BE2C (cell line): ENCODE measurements around the gene RAD52.

Source experiments
- DNase-seq: peaks from one replicate; pipeline ENCODE4 v3.0.0-alpha.2; 2020
- H3K27me3 ChIP-seq: fragments of 250-450 bp; sonication (Bioruptor Pico); 2 replicates; pipeline ENCODE4 v1.5.1; 2020; ENCODE audit warnings: mild to moderate bottlenecking
- H3K36me3 ChIP-seq: fragments of 250-450 bp; sonication (Bioruptor Pico); 2 replicates; pipeline ENCODE4 v1.5.1; 2020; ENCODE audit warnings: mild to moderate bottlenecking
- H3K4me1 ChIP-seq: fragments of 250-450 bp; sonication (Bioruptor Pico); 2 replicates; pipeline ENCODE4 v1.5.1; 2020
- H3K4me3 ChIP-seq: 2 replicates; pipeline ENCODE4 v1.5.1; 2011; ENCODE audit warnings: low read depth, low read length
- H3K9me3 ChIP-seq: fragments of 250-450 bp; sonication (Bioruptor Pico); 2 replicates; pipeline ENCODE4 v1.5.1; 2020
- CTCF ChIP-seq: IDR thresholded peaks from 2 replicates; pipeline ENCODE4 v1.5.1; 2012; ENCODE audit warnings: mild to moderate bottlenecking, low read depth, low read length

The RAD52 gene

GRCh38 chr12:981961-982360, 32.5 kb upstream of the RAD52 start:
- Histone ChIP-seq H3K9me3 (no peaks in the 10 kb centered on the region; the same call in 1 of the 2 replicates), H3K27me3 (no peaks in the 10 kb centered on the region), H3K4me3 (no peak overlapping the region), H3K36me3 (no peaks in the 10 kb centered on the region), H3K4me1 (no peaks in the 10 kb centered on the region)
- DNase-seq, result no peak
- no peak for TF ChIP-seq CTCF

DNA sequence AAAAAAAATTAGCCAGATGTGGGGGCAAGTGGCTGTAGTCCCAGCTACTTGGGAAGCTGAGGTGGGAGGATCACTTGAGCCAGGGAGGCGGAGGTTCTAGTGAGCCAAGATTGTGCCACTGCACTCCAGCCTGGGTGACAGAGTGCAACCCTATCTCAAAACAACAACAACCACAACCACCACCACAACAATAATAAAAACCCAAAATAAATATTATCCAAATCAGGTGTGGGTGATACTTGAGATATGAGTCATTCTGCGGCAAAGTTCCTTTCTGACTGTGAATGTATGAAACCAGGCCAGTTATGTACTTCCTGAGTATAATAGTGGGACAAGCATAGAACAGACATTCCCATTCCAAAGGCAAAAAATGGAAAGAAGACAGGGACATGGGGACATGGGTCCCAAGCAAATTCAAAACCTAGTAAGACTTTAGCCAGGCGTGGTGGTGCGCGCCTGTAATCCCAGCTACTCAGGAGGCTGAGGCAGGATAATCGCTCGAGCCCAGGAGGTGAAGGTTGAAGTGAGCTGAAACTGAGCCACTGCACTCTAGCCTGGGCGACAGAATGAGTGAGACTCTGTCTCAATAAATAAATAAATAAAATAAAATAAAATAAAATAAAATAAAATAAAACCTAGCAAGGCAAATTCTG, 31.8 kb upstream of the RAD52 start:
- H3K4me3 ChIP-seq, result no peak overlapping the region
- no peaks in the 10 kb centered on the region for H3K4me1 ChIP-seq
- H3K27me3 ChIP-seq, result no peaks in the 10 kb centered on the region
- H3K9me3 ChIP-seq, result no peaks in the 10 kb centered on the region; the same call in 1 of the 2 replicates
- TF ChIP-seq CTCF, result no peak
- H3K36me3 ChIP-seq, result no peaks in the 10 kb centered on the region
- no peak for DNase-seq

- no peak for TF ChIP-seq CTCF
- peak; percentile 17 for DNase-seq
- H3K9me3 ChIP-seq, result no peaks in the 10 kb centered on the region; the same call in 1 of the 2 replicates
These were observed 29.9 kb upstream of the RAD52 start for GRCh38 chr12:979349-979748.

GRCh38 chr12:977156-977555, 27.7 kb upstream of the RAD52 start:
- no peaks in the 10 kb centered on the region for H3K4me1 ChIP-seq
- H3K9me3 ChIP-seq, result no peaks in the 10 kb centered on the region; the same call in 1 of the 2 replicates
- no peaks in the 10 kb centered on the region for H3K36me3 ChIP-seq
- TF ChIP-seq CTCF, result peak; percentile 27
- no peak for DNase-seq
- no peak overlapping the region for H3K4me3 ChIP-seq
- no peaks in the 10 kb centered on the region for H3K27me3 ChIP-seq

More at GRCh38 chr12:979349-979748, 29.9 kb upstream of the RAD52 start:
- Histone ChIP-seq H3K4me3 (no peak overlapping the region), H3K27me3 (no peaks in the 10 kb centered on the region), H3K36me3 (no peaks in the 10 kb centered on the region), H3K4me1 (no peaks in the 10 kb centered on the region)

- no peaks in the 10 kb centered on the region for H3K27me3 ChIP-seq
These were observed 27.1 kb upstream of the RAD52 start for GRCh38 chr12:976644-977043.

More at GRCh38 chr12:976644-977043, 27.1 kb upstream of the RAD52 start:
- Histone ChIP-seq H3K9me3 (no peaks in the 10 kb centered on the region; the same call in 1 of the 2 replicates), H3K36me3 (no peaks in the 10 kb centered on the region), H3K4me1 (no peaks in the 10 kb centered on the region), H3K4me3 (no peak overlapping the region)
- TF ChIP-seq CTCF, result no peak
- DNase-seq, result no peak
